DMS114 treated with DMSO at 0.1 percent for 48 hours (cell line): ENCODE data around the gene EPS15.
"Not testable (repeated sequence)": the region's sequence is repeated elsewhere in the genome, so short reads cannot be mapped to it uniquely, and the experiment has no call there.

ENCODE experiments used
- DNase-seq: peaks from one replicate; lab custom pipeline; 2025; ENCODE audit not compliant: unreplicated experiment; lab: John Stamatoyannopoulos, UW

The EPS15 gene

DNA sequence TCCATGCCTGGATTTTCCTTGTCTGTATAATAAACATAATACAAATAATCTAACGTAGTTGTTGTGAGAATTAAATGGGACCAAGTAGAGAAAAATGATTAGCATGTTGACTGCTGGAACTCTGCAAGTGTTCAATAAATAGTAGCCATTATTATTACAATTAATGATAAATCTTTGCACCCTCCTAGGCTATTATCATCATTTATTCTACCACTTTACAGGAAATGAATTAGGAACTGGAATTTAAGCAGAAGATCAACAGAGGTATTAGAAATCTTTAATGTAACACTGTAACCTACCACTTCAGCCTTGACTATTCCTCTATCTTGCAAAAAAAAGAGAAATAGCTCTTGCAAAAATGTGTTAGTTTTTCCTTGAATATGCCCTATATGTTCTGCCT is 126.8 kb downstream of the EPS15 start:
- DNase-seq = no peak

DNA sequence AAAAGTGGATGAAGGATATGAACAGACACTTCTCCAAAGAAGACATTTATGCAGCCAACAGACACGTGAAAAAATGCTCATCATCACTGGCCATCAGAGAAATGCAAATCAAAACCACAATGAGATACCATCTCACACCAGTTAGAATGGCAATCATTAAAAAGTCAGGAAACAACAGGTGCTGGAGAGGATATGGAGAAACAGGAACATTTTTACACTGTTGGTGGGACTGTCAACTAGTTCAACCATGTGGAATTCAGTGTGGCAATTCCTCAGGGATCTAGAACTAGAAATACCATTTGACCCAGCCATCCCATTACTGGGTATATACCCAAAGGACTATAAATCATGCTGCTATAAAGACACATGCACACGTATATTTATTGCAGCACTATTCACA is 128.4 kb downstream of the EPS15 start:
- DNase-seq = not testable (repeated sequence)

DNA sequence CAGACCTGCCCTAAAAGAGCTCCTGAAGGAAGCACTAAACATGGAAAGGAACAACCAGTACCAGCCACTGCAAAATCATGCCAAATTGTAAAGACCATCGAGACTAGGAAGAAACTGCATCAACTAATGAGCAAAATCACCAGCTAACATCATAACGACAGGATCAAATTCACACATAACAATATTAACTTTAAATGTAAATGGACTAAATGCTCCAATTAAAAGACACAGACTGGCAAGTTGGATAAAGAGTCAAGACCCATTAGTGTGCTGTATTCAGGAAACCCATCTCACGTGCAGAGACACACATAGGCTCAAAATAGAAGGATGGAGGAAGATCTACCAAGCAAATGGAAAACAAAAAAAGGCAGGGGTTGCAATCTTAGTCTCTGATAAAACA is 131.8 kb downstream of the EPS15 start:
- not testable (repeated sequence) for DNase-seq

DNA sequence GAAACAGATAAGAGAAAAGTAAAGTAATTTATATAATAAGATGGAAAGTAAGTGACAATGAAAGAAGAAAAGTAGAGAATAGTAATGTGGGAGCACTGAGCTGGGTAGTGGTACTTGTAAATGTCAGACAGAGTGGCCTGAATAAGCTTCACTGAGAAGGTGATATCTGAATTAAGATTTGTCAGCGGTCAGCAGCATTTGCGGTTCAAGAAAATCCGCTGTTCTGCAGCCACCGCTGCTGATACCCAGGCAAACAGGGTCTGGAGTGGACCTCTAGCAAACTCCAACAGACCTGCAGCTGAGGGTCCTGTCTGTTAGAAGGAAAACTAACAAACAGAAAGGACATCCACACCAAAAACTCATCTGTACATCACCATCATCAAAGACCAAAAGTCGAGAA is 132.8 kb downstream of the EPS15 start:
- DNase-seq = not testable (repeated sequence)

DNA sequence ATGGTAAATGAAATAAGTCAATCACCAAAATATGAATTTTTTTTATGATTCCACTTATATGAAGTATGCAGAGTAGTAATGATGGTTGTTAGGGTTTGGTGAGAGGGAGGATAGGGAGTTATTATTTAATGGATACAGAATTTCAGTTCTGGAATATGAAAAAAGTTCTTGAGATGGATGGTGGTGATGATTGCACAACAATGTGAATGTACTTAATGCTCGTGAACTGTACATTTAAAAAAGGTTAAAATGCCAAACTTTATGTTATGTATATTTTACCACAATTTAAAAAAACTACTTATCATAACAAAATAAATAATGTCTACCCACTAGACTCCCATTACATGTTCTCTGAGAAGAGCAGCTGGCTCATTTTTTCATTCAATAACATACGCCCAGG is 133.3 kb downstream of the EPS15 start:
- no peak for DNase-seq

DNA sequence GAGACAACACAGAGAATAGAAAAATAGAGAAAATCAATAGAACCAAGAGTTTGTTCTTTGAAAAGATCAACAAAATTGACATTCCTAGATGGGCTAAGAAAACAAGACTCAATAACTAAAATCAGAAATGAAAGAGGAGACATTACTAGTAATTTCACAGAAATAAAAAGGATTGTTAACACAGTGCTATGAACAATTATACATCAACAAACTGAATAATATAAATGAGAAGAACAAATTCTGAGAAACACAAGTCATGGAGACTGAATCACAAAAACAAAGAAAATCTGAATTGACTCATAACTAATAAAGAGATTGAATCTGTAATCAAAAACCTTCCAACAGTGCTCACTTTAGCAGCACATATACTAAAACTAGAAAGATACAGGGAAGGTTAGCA is 137.1 kb downstream of the EPS15 start:
- no peak for DNase-seq

DNA sequence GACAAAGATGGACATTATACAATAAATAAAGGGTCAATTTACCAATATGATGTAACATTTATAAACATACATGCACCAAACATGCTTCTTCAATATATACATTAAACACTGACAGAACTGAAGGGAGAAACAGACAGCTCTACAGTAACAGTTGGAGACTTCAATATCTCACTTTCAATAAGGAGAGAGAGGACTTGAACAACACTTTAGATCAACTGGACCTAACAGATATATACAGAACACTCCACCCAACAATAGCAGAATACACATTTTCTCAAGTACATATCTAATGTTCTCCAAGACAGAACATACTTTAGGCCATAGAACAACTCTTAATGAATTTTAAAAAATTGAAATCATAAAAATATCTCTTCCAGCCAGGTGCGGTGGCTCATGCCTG is 138.1 kb downstream of the EPS15 start:
- DNase-seq = no peak

DNA sequence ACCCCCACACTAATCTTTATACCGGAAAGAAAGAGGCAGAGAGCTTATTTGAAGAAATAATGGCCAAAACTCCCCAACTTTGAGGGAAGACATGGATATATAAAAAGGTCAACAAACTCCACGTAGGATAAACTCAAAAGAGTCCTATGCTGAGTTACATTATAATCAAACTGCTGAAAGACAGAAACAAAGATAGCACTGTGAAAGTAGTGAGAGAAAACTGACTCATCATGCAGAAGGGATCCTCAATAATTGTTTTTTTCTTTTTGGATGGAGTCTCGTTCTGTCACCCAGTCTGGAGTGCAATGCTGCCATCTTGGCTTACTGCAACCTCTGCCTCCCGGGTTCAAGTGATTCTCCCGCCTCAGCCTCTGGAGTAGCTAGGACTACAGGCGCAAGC is 140.2 kb downstream of the EPS15 start:
- DNase-seq = no peak

DNA sequence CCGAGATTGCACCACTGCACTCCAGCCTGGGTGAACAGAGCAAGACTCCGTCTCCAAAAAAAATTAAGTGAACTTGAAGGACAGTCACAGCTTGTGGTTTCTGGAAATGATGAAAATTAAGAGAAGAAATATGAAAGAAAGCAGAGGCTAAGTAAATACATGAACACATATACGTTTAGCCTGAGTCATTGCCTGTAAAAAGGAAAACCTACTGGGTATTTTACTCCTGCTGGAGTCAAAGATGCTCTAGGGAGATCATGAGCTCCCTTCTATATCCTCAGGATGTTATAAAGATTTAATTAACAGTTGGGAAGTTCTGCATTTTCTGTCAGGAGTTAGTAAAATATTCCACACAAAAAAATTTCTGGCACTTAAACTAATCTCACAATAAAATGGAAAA is 145.2 kb downstream of the EPS15 start:
- DNase-seq = no peak

DNA sequence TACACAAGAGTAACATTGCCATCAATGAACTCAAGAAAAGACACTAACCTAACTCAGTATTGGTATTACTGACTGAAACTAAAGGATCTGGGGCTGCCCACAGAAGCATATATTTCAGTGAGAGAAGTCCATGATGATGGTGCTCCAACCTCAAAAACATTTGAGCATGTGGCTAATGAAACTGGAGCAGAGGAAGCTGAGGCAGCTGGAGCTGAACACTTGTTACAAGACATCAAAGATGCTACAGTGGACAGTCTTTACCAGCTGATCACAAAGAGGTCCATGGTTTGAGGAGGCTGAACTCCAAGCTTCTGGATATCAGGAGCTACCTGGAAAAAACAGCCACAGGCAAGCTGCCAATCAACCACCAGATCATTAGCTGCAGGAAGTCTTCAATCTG is 146.5 kb downstream of the EPS15 start:
- DNase-seq = no peak

DNA sequence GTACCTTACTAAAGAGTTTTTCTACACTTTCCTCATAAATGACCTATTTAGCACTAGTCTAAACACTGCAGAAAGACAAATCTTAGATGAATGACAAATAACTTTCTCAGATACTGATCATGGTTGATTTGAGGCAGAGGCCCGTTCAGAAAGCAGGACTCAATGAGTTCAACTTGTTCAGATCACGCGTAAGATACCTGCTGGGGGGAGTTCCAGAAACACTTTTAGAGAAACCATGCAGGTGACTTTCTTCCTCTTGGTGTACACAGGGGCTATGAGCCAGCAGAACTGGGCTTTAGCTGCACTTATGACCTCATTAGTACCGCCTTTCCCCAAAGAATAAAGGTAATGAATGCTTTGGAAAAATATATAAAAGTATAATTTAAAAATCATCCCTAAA is 149.9 kb downstream of the EPS15 start:
- DNase-seq = no peak

DNA sequence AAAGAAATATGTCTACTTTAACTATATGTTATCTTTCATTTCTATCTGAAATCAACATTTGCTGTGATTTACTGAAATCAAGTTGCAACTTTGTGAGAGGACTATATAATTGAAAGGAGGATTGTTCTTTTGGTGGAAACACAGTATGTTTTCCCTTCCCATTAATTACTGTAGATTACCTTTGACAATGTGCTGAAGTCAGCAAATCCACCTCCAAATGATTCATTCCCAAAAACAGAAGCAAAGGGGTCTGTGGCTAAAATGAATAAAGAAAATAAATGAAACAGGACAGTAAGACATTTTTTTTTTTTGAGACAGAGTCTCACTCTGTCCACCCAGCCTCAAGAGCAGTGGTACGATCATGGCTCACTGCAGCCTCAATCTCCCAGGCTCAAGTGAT is 153.3 kb downstream of the EPS15 start:
- no peak for DNase-seq

DNA sequence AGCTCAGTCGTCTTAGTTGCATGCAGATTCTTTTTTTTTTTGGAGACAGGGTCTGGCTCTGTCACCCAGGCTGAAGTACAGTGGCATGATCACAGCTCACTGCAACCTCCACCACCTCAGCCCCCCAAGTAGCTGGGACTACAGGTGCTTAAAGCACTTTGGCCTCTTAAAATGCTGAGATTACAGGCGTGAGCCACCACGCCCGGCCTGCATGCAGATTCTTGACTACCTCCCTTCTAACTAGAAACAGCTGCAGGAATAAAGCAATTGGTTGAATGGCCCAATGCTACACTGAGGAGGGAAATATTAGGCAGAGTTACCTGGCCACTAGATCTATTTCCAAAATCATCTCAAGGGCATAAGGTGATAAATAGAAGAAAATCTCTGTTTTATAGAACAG is 159.2 kb downstream of the EPS15 start:
- no peak for DNase-seq

DNA sequence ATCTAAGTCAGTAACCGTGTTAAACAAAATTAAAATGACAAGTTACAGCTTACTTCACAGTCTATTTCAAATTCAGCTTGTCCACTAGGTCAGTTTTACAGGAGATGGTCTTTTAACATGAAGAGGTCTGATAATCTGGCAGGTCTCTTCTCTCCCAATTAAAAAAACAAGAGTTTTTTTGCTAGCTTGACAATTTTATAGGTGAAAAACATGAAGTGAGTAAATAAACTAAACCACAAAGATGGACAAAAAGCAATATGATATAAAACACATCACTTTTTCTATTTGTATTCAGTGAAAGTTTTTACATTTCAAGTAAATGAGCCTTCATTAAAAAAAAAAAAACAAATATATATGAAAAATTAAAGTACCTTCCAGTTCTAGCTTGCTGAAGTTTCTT is 163.7 kb downstream of the EPS15 start:
- DNase-seq = no peak

DNA sequence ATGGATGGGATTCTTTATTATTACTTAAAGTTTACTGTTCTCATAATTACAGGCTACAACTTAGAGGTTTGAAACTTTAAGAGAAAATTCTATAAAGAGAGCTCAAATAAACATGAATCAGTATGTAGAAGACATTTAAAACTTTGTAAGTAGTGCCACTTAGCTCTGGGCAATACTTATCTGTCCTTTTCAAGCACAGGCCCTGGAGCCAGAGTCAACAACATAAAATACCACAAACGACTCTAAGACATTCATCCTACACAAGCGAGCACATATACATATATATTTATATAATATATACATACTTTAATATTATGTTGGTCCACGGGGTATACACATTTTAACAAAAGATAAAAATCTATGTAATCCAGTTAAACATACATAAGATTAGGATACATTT is 164.7 kb downstream of the EPS15 start:
- DNase-seq = no peak

DNA sequence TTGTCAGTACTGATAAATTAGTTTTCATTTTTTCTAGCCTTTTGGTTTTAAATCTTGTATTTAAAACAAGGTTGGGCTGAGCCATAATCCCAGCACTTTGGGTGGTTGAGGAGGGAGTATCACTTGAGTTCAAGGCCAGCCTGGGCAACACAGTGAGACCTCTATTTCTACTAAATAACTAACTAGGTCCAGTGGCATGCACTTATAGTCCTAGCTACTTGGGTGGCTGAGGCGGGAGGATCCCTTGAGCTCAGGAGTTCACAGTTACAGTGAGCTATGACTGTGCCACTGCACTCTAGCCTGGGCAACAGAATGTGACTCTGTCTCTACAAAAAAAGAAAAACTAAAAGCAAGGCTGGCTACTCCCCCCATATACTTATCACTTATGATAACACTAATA is 167.2 kb downstream of the EPS15 start:
- DNase-seq = no peak

DNA sequence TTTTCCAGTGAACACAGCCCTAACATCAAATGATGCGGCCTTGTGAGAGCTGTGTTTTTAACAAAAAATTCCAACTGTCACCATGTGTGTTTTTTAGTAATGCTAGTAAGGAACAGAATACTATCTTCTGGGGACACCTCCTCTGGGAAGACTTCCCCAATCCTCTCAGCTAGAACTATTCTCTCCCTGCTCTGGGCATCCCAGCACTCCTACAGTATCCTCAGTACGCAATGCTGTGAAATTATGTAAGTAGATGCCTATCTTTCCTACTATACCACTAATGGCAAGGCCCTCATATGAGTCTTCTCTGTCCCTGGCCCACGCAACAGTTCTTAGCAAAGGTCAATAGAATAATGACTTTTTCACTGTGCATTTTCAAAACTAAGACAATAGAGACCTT is 169.2 kb downstream of the EPS15 start:
- no peak for DNase-seq

DNA sequence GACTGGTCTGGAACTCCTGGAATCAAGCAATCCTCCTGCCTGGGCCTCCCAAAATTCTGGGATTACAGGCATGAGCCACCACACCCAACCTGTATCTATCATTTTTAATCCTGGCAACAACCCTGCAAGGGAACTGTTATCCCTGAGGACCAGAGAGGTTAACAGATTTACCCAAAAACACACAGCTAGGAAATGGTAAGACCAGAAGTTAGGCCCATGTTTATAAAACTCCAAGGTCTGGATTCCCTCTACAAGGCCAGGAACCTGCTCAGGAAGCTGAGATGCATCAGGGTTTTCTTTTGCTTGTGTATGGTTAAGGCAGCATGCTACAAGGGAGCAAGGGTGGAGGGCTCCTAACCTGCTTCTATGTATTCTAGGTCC is 170.9 kb downstream of the EPS15 start:
- DNase-seq = no peak

DNA sequence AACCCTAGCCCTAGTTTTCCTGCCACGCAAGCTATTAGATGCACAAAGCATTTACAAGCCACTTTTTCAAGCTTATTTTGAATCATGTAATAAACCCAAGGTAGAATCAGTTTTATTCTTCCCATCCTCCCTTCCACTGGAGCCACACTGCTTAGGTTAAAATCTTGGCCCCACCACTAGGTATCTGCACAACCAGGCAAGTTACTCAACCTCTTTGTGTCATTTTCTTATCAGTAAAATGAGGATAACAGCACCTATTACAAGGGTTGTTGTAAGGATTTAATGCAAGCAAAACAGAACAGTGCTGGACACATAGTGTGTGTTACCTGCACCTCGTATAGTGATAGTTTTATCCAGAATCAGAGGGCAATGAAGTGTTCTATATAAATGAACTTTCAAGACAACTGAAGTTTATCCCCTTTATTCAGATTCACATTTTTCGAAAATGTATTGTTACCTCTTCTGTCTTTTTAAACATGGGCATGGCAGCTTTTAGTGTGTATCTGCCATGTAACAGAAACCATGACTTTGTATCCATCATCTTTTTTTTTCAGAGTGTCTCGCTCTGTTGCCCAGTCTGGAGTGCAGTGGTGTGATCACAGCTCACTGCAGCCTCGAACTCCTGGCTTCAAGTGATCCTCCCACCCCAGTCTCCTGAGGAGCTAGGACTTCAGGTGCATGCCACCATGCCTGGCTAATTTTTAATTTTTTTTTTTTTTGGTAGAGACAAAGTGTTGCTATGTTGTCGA is 171.5 kb downstream of the EPS15 start:
- no peak for DNase-seq

DNA sequence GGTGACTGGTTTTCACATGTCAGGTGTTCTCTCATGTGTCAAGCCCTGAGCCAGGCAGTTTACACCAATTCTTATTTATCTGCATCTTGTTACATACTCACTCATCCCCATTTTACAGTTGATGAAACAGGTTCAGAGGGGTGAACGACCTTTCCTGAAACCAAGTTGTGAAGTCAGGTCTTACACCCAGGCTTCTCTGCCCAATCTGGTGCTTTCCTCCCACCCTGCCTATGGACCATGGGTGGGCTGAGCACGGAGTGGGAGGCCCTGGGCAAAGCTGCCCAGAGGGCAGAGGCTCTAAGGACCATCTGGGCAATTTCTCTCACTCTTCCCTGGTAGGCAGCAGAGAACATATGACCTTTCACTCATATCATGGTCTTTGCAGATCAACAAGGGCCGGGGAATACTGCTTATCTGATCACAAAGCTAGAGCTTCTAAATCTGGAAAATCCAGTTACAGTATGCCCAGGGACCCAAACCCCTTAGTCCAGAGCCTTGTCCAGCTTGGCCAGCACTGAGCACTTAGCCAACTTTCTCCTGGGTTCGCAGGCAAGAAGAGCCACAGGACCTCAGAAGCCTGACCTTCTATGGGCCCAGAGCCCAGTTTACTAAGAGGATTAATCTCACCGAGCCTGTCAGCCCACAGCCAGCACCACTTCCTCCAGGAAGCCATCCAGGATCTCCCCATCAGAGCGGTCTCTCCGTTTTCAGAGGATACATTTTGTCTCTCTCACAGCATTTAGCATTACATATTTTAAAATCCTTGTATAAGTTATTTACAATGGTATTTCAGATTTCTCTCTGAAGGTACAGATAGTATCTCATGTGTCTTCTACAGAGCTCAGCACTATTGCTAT is 172.8 kb downstream of the EPS15 start:
- no peak for DNase-seq

DNA sequence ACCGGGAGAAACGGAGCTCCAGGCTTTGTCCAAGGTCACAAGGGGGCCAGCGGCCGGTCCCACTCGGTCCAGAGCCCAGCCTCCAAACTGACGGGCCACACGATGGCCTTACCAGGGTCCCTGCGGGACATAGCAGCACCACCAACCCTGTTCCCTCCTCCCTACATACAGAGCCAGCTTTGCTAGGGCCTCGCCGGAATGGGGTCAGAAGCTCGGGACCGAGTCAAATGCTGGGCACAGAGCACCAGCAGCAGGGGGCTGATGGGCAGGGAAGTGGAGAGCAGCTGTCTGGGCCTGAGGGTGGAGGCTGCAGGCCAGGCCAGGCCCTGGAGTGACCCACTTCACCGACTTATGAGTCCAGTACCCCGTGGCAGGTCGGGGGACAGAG is 173.8 kb downstream of the EPS15 start:
- DNase-seq = no peak

DNA sequence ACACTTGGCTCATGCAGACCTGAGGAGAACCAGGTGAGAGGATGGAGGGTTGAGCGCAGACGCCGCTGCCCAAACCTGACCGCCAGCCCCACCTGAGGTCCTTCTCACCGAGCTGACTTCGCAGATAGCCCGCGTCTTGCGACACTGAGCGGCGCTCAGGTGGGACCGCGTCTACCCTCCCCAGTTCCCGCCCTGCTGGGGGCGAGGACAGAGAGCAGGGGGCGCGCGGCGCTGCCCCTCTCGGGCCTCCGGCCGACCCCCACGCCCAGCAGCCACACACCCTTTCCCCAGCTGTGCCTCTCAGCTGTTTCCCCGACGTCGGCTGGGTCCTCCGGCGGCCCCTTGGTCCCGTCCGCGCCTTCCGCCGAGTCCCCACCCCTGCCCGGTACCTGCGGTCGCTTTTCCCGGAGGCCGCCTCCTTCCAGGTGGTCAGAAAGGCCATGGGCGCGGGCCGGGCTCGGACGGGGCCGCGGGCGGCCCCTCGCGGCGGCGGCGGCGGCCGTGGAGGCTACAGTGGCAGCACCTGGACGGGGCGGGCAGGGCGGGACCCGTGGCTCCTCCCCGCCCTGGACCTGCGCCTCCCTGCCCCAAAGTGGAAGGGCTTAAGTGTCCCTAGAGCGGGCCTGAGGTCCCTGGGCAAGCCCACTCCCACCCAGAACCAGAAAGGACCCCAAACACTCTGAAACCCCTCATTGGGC is 174.3 kb downstream of the EPS15 start:
- no peak for DNase-seq
